ENCODE measurements around the gene MAML3.
"Not testable (repeated sequence)": the region's sequence is repeated elsewhere in the genome, so short reads cannot be mapped to it uniquely, and the experiment has no call there.

The MAML3 gene

DNA sequence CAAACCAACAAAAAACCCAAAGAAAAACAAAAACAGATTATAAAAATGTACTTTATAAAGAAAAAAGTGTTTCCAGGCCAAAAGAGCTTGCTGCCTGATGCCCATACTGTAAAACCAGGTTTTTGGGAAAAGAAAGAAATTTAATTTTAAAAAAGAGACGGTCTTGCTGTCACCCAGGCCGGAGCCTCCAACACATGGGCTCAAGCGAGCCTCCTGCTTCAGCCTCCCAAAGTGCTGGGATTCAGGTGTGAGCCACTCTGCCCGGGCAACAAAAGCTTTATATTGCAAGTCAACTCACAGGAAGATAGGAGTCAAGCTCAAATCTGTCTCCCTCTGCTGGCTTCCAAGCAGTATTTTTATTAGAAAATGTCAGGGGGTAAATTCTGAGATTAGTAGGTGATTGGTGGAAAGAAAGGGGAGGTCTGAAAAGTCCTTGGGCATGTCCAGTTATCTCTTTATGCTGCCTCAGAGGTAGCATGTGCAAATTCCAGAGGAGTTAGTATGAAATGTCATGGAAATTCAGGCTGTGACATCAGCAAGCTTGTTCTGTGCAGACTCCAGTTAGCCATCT lies 449.0 kb downstream of the MAML3 start:
- no peak for DNase-seq

- no peak for DNase-seq
These were observed 453.4 kb downstream of the MAML3 start for GRCh38 chr4:139700568-139700967.

DNA sequence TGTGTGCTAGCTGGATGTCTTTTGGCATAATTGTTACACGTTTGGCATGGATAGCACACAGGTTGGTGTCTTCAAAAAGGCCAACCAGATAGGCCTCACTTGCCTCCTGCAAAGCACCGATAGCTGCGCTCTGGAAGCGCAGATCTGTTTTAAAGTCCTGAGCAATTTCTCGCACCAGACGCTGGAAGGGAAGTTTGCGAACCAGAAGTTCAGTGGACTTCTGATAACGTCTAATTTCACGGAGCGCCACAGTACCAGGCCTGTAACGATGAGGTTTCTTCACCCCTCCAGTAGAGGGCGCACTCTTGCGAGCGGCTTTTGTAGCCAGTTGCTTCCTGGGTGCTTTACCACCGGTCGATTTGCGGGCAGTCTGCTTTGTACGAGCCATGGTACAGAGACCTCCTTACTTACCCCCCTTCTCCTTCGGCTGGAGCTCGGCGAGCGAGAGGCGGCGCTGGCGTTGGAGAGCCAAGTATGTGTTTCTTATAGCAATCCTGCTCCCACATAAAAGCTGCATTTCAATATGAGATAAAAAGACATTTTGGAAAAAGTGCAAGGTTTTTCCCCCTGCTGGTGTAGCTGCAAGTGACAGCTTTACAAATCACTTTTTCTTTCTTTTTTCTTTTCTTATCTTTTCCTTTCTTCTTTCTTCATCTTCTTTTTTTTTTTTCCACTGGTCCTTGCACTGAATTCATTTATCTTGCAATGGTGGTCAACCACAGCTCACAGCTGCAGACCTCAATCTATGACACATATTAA lies 455.6 kb downstream of the MAML3 start:
- DNase-seq, result not testable (repeated sequence)

DNA sequence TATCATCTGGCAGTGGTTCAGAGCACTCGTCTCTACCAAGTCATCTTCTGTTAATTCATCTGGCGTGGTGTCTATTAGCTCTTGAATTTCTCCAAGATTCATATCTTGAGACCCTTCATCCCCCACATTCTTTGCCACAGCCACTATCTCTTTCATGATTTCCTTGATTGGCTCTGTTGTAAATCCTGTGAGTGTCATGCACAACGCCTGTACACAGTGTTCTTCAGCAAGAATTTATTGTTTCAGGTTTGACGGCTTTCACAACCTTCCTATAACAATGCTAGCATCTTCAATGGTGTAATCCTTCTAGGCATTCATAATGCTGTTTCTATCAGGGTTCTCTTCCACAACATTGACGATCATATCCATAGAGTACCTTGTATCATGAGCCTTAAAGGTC lies 457.5 kb downstream of the MAML3 start:
- no peak for DNase-seq

DNA sequence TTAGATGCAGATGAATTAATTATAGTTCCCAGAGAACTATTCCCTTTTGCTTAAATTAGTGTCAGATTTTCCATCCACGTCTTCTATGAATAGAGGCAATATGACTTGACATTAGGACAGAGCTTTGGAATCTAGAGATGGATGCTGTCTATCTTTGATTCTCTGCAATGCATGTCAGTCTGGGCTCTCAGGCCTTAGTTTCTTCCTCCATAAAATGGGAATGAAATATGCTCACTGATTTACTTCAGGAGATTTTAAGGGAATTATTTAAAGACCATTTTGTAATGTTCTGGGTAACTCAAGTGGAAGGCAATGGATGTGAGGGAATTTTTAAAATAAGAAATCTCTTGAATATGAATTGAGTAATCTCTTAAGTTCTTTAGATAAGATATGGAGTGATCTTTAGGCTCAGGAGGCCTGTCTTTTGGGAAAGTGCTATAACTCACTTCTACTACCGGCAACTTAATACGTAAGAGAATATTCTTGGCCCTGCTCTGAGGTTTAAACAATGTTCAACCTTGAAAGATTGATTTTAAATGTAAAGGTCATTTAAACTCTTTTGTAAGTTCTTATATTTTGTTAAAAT lies 459.4 kb downstream of the MAML3 start:
- no peak for DNase-seq

DNA sequence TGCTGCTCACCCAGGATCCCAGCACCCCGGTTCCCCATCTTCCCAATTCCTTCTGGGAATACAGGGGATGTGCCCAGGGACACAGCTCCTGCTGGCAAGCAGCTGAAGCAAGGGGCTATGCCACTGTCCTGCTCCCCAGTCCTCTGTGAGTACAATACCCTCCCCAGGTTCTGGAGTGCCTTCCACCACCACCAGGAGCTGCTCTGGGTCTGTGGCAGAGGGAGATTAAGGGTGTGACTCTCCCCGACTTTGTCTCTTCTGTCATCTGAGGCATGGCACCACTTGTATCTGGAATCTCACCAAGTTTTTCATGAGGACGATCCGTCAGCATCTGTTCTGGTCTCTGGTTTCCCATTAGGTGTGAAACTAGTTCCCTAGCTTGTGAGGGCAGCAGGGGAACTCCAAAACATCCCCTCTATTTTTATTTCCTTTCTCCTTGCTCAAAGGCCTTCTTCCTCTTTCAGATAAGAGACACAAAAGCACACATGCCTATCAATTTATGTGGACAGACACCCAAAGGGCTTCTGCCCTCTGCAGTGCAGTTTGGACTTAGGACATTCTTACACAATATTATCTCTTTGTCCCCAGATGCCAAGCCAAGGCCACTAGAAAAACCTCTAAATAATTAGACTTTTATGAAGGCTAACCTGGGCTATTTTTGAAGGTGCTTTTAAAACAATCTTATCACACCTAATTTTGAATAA lies 461.5 kb downstream of the MAML3 start:
- no peak for DNase-seq

- no peak for DNase-seq
These were observed 463.6 kb downstream of the MAML3 start for GRCh38 chr4:139690419-139690818.

GRCh38 chr4:139689093-139689722 lies 464.8 kb downstream of the MAML3 start:
- DNase-seq, result no peak

DNA sequence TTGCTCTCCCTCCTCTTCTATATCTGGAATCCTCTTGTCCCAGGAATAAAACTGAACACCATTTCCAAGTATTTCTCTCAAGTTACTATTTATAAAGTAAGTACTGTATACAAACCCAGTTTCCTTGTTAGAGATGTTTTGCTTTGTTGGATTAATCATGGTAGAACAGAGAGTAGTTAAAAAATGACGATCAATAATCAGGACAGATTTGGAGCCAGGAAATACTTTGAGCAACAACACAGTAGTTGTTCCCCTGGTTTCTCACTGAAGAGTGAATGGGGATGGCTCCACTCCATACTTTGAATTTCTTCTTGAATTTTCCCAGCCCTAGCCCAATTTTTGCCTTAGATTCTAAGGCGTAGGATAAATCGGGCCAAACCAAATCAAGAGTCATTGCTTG lies 467.0 kb downstream of the MAML3 start:
- no peak for DNase-seq

DNA sequence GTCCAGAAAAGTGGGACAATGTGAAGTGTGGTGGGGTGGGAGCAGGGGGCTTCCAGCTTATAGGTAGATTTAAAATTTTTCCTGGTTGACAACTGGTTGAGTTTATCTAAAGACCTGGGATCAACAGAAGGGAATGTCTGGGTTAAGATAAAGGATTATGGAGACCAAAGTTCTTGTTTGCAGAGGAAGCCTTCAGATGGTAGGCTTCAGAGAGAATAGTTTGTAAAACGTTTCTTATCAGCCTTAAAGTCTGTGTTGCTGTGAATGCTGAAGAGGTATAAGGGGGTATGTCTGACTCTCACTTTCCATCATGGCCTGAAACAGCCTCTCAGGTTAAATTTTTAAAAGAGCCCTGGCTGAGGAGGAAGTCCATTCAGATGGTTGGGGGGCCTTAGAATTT lies 467.9 kb downstream of the MAML3 start:
- DNase-seq, result no peak

DNA sequence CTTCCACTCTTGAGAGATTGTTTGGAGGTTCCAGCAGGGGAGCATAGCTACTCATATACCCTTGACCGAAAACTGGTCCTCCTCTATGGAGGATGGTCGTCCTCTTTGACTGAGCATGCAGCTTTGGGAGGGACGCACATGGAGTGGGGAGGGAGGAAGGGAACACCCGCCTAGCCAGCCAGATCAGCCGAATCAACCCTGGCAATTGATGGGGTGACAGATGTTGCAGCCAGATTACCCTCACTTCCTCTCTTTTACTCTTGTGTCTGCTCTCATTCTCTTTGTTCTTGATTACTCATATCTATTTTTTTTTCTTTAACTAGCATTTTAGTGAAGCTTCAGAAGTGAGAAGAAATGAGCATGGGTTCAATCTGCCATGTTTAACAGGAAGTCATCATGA lies 468.8 kb downstream of the MAML3 start:
- DNase-seq, result no peak

DNA sequence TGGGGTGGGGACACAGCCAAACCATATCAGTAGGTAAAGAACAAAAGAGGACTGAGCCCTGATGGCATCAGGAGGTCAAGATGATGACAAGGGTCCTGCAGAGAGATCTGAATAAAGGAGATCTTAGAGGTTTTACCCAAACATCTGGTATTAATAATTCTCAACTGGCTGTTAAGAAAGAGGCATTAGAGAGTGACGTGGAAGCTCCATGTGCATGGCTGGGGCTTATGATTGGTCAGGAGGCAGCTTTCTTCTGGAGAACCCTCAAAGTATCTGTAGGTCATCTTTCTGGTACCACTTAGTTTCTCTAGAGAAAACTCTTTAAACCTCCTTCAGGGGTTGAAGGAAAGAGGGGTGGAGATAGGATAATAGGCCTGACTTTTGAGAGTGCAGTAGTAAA lies 469.6 kb downstream of the MAML3 start:
- DNase-seq, result no peak

DNA sequence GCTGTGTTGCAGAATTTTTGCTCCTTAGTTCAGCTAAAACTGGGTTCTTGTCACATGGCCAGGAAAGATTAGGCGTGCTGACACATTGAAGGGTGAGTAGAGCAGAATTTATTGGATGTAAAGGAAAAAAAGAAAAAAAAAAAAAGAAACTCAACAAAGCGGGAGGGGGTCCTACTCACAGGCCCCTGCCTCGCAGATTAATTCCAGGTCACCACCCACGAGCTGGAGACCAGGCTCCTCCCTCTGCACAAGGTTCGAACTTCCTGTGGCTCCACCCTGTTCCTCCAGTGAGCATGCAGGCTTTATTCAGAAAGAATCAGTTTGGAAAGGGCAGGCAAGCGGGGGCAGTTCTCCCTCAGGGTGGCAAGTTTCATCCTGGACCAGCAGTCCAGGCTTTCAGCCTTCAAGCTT lies 471.2 kb downstream of the MAML3 start:
- no peak for DNase-seq

DNA sequence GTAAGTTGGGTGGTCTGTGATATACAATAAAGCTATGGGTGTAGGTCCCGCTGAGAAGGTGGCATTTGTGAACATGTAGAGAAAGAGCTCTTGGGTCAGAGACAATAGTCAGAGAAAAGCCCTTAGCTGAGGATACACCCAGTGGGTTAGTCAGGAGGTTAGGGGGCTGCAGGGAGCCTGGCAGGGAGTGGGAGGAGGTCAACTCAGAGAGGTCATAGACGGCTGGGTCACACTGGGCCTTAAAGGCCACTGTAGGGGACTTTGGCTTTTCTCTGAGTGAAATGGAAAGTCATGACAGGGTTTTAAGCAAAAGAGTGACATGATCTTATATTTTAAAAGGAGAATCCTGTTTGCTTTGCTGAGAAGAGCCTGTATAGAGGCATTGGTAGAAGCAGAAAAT lies 471.7 kb downstream of the MAML3 start:
- no peak for DNase-seq

GRCh38 chr4:139676913-139677585 lies 476.9 kb downstream of the MAML3 start:
- DNase-seq, result no peak

DNA sequence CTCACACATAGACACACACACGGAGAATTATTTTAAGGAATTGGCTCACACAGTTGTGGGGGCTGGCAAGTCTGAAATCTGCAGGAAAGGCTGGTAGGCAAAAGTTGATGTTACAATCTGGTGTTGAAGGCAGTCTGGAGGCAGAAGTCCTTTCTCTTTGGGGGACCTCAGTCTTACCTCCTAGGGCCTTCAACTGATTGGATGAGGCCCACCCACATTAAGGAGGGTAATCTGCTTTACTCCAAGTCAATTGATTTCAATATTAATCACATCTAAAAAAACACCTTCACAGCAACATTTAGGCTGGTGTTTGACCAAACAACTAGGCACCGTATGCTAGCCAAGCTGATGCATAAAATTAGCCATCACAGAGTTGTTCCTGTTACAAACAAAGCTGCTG lies 477.6 kb downstream of the MAML3 start:
- no peak for DNase-seq

GRCh38 chr4:139675651-139676050 lies 478.3 kb downstream of the MAML3 start:
- no peak for DNase-seq

- no peak for DNase-seq
These were observed 479.0 kb downstream of the MAML3 start for GRCh38 chr4:139674875-139675550.

DNA sequence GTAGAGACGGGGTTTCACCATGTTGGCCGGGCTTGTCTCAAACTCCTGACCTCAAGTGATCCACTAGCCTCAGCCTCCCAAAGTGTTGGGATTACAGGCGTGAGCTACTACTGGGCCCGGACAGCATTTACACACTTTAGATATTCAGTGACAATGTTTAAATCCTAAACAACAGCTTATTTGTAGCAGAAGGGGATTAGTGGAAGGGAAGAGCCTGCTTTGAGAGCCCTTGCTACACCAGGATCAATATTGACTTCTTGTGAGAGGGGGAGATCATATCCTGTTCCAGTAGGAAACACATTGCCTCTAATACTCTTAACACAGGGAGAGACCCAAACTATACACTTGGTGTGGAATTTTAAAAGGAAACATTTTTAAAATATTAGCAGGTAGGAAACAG lies 481.3 kb downstream of the MAML3 start:
- no peak for DNase-seq

DNA sequence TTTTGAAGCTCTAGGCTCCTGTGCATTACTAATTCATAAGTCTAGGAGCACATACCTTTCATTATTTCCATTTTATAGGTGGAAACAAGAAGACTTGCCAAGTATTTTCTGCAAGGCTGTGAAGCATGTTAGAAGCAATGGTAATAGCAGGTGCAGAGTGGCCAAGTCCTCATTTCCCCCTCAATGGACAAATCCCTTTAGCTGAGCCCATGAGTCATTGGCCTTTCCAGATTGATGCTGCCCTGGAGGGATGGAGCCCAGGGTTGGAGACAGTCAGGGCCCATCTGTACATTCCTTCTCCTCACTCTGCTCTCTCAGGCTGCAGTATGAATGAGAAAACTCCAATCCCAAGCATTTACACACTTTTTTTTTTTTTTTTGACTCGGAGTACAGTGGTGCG lies 481.8 kb downstream of the MAML3 start:
- DNase-seq, result no peak

DNA sequence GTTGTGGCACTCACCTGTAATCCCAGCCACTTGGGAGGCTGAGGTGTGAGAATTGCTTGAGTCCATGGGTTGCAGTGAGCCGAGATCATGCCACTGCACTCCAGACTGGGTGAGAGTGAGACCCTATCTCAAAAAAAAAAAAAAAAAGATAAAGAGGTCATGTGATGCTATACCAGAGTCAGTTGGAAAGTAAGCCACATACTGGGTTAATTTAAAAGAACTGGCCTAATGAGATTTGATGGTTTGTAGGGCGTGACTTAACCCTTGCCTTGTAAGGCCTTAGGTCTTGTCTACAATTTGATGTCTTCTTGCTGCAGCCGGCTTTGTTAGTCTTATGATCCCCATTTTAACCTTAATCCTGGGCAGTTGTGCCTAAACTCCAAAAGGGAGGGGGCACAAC lies 483.2 kb downstream of the MAML3 start:
- no peak for DNase-seq

DNA sequence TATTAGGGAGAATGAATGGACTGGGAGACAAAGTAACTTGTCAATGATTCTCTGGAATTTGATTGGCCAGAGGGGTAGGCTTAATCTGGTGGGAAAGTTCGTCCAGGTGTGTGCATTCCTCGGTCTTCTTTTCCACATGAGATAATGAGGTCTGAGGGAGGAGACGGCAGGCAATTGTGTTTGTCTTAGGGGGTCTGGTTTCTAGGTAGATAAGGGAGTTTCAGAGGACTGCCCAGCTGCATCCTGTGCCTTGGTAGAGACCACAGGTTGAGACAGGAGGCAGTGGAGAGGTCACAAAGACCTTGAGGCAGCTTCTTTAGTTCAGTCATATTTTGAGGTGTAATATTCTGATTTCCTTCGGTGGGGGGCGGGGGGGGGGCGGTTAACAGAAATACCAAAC lies 484.1 kb downstream of the MAML3 start:
- DNase-seq, result no peak

All from NCI-H345 (cell line).